COLO829 (cell line): ENCODE measurements around the gene LRRC25.

Experiments used
- DNase-seq: peaks from one replicate; pipeline ENCODE4 v3.0.0; 2012; ENCODE audit warnings: low spot score

LRRC25 gene

GRCh38 chr19:18435842-18436670 is 38.6 kb upstream of the LRRC25 start:
- no peak for DNase-seq

GRCh38 chr19:18435178-18435841 is 37.9 kb upstream of the LRRC25 start:
- DNase-seq: no peak

GRCh38 chr19:18434411-18435175 is 37.2 kb upstream of the LRRC25 start:
- no peak for DNase-seq

DNA sequence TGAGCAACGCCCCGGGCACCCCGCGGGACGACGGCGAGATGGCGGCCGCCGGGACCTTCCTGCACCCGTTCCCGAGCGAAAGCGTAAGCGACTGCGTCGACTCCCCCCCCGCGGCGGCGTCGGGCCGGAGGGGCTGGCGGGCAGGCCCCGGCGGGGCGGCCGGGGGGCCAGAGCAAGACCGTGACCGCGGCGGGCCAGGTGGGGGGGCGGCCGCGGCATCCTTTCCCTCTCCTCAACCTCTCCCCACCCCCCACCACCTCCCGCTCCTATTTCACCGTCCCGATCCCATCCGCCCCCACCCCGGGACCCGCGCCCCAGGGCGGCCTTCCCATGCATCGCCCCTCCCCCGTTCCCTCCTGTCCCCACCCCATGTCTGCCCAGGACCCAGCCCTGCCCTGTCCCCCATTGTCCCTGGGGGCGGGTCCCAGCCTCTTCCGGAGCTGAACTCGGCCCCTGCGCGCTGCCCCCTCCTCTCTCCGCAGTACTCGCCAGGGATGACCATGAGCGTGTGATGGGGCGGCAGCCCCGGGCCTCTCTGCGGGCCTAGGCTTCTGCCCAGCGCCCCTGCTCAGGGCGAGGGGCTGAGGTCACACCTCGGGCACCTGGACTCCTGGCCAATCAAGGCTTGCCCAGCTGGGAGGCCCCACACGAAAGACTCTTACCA is 36.4 kb upstream of the LRRC25 start:
- DNase-seq: no peak

GRCh38 chr19:18433015-18433691 is 35.7 kb upstream of the LRRC25 start:
- DNase-seq: no peak

DNA sequence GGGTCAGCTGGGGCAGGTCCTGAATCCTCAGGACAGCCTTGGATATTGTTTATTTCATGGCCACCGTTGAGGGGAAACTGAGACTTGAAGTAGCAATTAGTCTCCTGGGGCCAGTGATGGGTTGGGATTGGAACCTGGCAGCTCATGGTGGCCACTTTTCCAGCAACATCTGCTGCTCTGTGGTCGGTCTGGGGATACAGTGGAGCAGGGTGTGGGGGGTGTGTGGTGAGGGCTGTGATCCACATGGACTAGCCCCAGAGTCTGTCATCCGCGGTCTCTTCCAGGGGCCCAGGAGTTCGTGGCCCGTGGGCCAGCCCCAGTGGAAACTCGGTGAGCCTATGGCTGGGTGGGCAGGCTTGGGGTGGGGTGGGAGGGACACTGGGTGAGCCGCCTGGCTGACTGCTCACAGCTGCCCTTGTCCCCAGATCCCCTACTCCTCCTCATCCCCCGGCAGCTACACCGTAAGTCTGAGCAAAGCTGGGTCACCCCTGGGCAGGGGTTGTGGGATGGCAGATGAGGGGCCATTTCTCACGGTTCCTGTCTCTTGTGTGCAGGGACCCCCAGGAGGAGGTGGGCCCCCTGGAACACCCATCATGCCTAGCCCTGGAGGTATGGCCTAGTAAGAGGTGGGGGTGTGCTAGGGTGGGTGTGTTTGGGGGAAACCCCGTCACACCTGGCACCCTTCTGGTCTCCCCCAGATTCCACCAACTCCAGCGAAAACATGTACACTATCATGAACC is 35.0 kb upstream of the LRRC25 start:
- no peak for DNase-seq

DNA sequence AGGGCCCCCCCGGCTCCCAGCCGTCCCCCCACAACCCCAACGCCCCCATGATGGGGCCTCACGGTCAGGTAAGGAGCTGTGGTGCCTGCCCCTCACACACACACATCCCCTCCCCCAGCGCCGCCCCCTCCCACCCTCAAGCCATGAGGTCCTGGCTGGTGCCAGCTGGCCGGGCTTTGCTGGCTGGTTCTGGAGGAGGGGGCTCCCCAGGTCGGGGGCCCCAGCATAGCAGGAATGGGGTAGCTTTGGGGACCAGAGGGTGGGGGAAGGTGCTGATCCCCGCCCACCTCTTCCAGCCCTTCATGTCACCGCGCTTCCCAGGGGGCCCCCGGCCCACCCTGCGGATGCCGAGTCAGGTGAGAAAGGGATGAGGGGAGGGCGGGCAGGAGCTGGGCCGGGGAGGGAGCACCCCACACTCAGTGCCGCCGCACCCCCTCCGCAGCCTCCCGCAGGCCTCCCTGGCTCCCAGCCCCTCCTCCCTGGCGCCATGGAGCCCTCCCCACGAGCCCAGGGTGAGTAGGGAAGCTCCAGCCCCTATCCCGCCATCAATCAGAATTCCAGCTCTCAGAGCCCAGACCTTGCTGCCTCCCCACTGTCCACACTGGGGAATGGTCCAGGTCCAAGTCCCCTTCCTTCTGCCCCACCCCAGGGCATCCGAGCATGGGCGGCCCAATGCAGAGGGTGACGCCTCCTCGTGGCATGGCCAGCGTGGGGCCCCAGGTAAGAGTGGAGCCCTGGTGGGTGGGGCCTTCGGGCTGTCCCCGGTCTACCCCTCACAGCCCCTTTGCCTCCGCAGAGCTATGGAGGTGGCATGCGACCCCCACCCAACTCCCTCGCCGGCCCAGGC is 34.2 kb upstream of the LRRC25 start:
- DNase-seq: no peak

- no peak for DNase-seq
Measured at GRCh38 chr19:18430417-18431144, 33.2 kb upstream of the LRRC25 start.

DNA sequence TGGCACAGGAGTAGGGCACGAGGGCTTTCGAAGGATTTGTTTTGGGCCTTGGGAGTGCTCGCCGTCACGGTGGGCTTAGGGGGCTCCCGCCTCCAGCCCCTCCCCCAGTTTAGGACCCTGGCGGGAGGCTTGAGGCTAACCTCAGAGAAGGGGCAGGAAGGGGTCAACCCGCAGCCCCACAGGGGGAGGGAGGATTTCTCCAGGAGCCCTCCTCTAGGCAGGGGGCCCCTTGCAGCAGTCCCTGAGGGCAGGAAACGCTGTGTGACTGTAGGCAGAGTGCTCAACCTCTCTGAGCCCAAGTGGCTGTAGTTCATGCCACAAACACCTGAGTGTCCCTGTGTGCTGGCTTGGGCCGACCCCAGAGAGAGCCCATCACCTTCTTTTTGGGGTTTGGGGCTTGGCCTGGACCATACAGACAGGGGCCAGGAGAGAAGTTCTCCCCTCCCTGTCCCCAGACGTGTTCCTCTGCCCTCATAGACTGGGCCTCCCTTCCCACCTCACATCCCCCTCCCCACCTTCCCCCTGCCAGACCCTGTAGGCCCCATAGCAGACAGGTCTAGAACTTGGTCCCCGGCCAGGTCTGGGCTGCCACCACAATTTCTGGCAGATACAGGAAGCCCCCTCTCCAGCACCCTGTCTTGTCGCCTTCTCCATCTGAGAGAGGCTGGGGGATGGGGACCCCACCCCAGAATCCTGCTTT is 32.4 kb upstream of the LRRC25 start:
- DNase-seq: no peak

DNA sequence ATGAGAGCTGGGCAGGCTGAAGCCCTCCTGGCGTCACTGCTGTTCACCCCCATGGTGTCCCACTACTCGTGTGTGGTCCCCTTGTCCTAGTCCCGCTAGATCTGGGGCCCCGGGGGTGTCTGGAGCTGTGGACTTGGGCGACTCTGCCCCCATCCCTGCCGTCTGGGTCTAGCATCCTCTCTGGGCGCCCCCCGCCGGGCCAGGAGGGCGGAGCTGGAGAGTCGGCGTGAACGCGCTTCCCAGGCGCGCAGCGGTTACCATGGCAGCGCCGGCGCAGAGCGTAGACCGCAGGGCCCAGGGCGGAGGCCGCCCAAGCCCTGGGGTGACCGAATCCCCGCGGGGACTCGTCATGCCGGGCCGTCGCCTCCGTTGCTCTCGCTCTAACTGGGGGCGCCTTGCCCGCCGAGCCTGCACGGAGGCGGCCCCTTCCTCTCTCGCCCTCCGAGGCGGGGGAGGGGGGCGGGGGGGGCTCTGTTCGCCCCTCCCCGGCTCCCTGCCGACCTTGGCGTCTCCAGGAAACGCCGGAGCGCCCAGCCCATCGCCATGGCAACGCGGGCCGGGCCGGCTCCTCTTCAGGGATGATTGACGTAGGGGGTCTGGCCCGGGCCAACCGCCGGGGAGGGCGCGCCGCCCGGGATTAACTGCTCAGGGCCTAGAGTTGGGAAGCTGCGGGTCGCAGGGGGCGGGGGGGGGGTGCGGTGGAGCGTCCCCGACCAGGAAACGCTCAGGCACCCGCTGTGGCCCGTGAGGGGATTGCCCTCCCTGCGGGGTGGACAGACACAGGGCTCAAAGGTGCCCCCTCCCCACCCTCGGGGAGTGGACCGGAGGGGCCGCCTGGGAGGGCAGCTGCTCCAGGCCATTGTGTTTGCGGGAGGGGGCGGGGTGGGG is 31.6 kb upstream of the LRRC25 start:
- no peak for DNase-seq

DNA sequence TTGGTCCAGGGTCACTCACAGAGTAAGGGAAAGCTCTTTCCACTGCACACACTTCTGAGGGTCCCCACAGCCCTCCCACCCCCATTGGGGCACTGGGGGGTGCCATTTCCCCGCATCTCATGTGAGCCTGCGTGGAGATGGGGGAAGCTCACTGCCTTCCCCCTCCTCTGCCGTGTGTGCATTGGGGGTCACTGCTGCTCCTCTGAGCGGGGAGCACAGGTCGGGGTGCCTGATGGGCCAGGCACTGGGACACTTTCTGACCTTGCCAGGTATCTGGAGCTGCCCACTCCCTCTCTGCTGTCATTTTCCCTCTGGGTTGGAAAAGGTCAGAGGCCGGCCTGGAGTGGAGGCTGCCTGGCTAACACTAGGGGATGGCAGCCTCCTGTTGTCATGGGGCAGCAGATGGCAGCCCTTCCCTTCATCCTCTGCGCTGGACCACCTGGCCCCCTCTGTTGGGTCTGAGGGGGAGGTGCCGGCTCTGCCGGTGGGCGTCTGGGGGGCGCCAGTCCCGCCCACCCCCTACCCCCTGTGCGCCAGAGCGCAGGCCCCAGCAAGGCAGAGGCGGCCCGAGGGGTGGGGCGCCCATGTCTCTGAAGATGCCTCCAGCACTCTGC is 30.9 kb upstream of the LRRC25 start:
- no peak for DNase-seq

GRCh38 chr19:18427743-18428113 is 30.3 kb upstream of the LRRC25 start:
- DNase-seq: no peak

GRCh38 chr19:18427080-18427742 is 29.8 kb upstream of the LRRC25 start:
- no peak for DNase-seq

GRCh38 chr19:18426416-18426767 is 29.0 kb upstream of the LRRC25 start:
- DNase-seq: no peak

DNA sequence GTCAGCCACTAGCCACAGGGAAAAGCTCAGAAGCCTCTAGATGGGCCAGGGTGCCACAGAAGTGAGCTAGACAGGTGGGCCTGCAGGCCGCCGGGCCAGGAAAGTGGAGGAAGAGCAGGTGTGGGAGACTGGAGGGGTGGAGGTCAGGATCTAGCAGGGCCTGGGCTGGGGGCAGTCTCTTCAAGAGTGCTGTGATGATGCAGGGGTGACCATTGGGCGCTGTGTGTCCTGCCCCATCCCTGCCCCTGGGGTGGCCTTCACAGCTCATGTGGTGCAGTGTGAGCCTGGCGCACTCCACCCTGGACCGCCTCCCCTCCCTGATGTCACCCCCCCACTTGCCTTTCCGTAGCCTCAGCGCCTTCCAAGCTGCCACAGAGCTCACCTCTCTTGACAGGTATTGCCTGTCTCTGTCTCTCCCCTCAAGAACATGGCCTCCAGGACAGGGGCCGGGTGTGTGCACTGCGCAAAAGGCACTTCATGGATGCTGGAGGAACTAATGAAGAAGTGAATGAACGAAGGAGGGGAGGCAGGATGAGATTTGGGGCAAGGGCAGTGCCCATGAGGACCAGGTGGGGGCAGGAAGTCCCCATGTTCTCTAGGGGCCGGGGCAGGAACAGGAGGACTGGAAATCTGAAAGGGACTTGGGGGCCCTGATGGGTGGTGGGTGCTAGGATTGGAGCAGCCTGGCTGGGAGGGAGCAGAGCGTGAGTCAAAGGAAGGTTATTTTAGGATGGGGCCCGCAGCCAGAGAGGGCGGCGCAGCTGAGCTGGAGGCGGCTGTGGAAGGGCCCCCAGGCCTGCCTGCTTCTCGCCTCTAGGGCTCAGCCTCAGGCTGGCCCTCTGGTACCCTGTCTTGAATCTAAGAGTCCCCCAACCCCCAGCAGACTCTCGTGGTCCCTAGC is 28.3 kb upstream of the LRRC25 start:
- no peak for DNase-seq
